Stomach (tissue), 4 donors: ENCODE data around the gene TAF13.

Experiments
- CTCF ChIP-seq, 7 experiments: fragments of 450-650 bp in 4 of 7; fragments of 200-600 bp in 3 of 7; sonication (generic) in 3 of 7; IDR thresholded peaks; one replicate each; pipeline ENCODE4 v1.5.1; 2016 to 2019; ENCODE audit warnings: antibody characterized with exemption in 7 of 7, control low read depth in 2 of 7, mild to moderate bottlenecking in 1 of 7
- POLR2AphosphoS5 ChIP-seq, 3 donors: sonication (generic); formaldehyde crosslinking; IDR thresholded peaks; one replicate each; pipeline ENCODE4 v1.6.1; 2016; ENCODE audit warnings: antibody characterized with exemption in 3 of 3

- peak; percentile 99 to 100 (median 100) for TF ChIP-seq POLR2AphosphoS5 (IDR thresholded peaks at IDR 0.05)
- TF ChIP-seq CTCF (IDR thresholded peaks at IDR 0.05): peak in 4 of 7 experiments; percentile 25 to 62 (median 46)
These were observed at the start of gene TAF13 for GRCh38 chr1:109075531-109076490.
